Measurements from ENCODE around the gene CREB3L2.

The CREB3L2 gene

GRCh38 chr7:137835486-137836112, 166.3 kb downstream of the CREB3L2 start (continued):
- TF ChIP-seq PRDM2 (tag by site-specific recombination; IDR thresholded peaks at IDR 0.05; ENCODE audit: borderline replicate concordance) (no peak), PBX3 (CRISPR knock-in tag; IDR thresholded peaks at IDR 0.05) (no peak)

- ChIA-PET POLR2A (no interaction called here), CTCF (interaction anchor here (0.6 kb wide), 1 partner anchor 87 kb away, joined by 3 read pairs; no protein-coding TSS in a partner anchor)
- TF ChIP-seq ZNF114 (tag by site-specific recombination; IDR thresholded peaks at IDR 0.05) (no peak), ZNF561 (tag by site-specific recombination; IDR thresholded peaks at IDR 0.05; ENCODE audit: borderline replicate concordance) (no peak), ZNF596 (tag by site-specific recombination; IDR thresholded peaks at IDR 0.05) (no peak), ZEB2 (tag by site-specific recombination; IDR thresholded peaks at IDR 0.05) (no peak), ZNF747 (tag by site-specific recombination; IDR thresholded peaks at IDR 0.05) (no peak), GLIS1 (tag by site-specific recombination; IDR thresholded peaks at IDR 0.05) (no peak), ZNF214 (tag by site-specific recombination; IDR thresholded peaks at IDR 0.05; ENCODE audit: borderline replicate concordance) (no peak), PATZ1 (tag by site-specific recombination; IDR thresholded peaks at IDR 0.05) (no peak), AEBP2 (tag by site-specific recombination; IDR thresholded peaks at IDR 0.05; ENCODE audit: borderline replicate concordance) (no peak), KLF9 (tag by site-specific recombination; IDR thresholded peaks at IDR 0.05; ENCODE audit: low read depth) (no peak)
- Histone ChIP-seq H3K4me3 (ENCODE audit: low read depth, low read length) (no peak overlapping the region), H3K36me3 (ENCODE audit: control insufficient read depth in 2 of 2, insufficient read depth in 1 of 2, low read length in 2 of 2) (no peaks in the 10 kb centered on the region), H3K9me3 (ENCODE audit: control insufficient read depth, insufficient read depth, low read depth, low read length) (no peaks in the 10 kb centered on the region), H3K4me1 (ENCODE audit: control insufficient read depth, insufficient read depth, low read length) (no peaks in the 10 kb centered on the region), H3K27ac (ENCODE audit: extremely low read depth, low read depth, low read length) (no peak overlapping the region)
Observed at GRCh38 chr7:137834552-137834951, 167.3 kb downstream of the CREB3L2 start.
